ENCODE data around the gene GAGE2A.
"Not testable (repeated sequence)": the region's sequence is repeated elsewhere in the genome, so short reads cannot be mapped to it uniquely, and the experiment has no call there.

GAGE2A gene

GRCh38 chrX:49589196-49589595 is at the start of gene GAGE2A:
Gene GAGE2A, plus strand, starts transcription at chrX:49589496. Its CDS starts 1,155 bp downstream, at chrX:49590651.
- DNase-seq, result not testable (repeated sequence)

- DNase-seq, result not testable (repeated sequence)
Measured at GRCh38 chrX:49541433-49541832, 47.9 kb upstream of the GAGE2A start, which contains the start of gene GAGE12D. Gene GAGE12D, plus strand, starts transcription at chrX:49541733. Its CDS starts 1,155 bp downstream, at chrX:49542888.

- DNase-seq, result not testable (repeated sequence)
Measured at GRCh38 chrX:49550989-49551388, 38.3 kb upstream of the GAGE2A start, which contains the start of gene GAGE12E. Gene GAGE12E, plus strand, starts transcription at chrX:49551289. Its CDS starts 1,155 bp downstream, at chrX:49552444.

- not testable (repeated sequence) for DNase-seq
Measured at GRCh38 chrX:49560542-49560941, 28.8 kb upstream of the GAGE2A start, which contains the start of gene GAGE12F. Gene GAGE12F, plus strand, starts transcription at chrX:49560842. Its CDS starts 1,155 bp downstream, at chrX:49561997.

GRCh38 chrX:49568728-49569127 is 20.6 kb upstream of the GAGE2A start:
- DNase-seq, result not testable (repeated sequence)

- DNase-seq, result not testable (repeated sequence)
Measured at GRCh38 chrX:49569152-49569551, 20.1 kb upstream of the GAGE2A start.

- not testable (repeated sequence) for DNase-seq
Measured at GRCh38 chrX:49570100-49570499, 19.2 kb upstream of the GAGE2A start, which contains the start of gene GAGE12G. Gene GAGE12G, plus strand, starts transcription at chrX:49570400. Its CDS starts 1,155 bp downstream, at chrX:49571555.

- not testable (repeated sequence) for DNase-seq
Measured at GRCh38 chrX:49579649-49580048, 9.6 kb upstream of the GAGE2A start, which contains the start of gene GAGE12H. Gene GAGE12H, plus strand, starts transcription at chrX:49579949. Its CDS starts 1,155 bp downstream, at chrX:49581104.

- DNase-seq, result not testable (repeated sequence)
Measured at GRCh38 chrX:49589769-49590478, 628 bp downstream of the GAGE2A start.

- not testable (repeated sequence) for DNase-seq
Measured at GRCh38 chrX:49590488-49590887, 1.2 kb downstream of the GAGE2A start.

- DNase-seq, result not testable (repeated sequence)
Measured at GRCh38 chrX:49598720-49599119, 9.4 kb downstream of the GAGE2A start, which contains the start of gene GAGE1. Gene GAGE1, plus strand, starts transcription at chrX:49599020. Its CDS starts 1,155 bp downstream, at chrX:49600175.

- no peak for DNase-seq
Measured at GRCh38 chrX:49610718-49611310, 21.5 kb downstream of the GAGE2A start.

- DNase-seq, result no peak
Measured at GRCh38 chrX:49618574-49618973, 29.3 kb downstream of the GAGE2A start.

- peak; percentile 14 to 39 (median 38) for DNase-seq
Measured at GRCh38 chrX:49627086-49627777, 37.9 kb downstream of the GAGE2A start.

- no peak for DNase-seq
Measured at GRCh38 chrX:49644991-49645637, 55.8 kb downstream of the GAGE2A start.
